ENCODE data around the gene SLC9A6.

SLC9A6 gene

DNA sequence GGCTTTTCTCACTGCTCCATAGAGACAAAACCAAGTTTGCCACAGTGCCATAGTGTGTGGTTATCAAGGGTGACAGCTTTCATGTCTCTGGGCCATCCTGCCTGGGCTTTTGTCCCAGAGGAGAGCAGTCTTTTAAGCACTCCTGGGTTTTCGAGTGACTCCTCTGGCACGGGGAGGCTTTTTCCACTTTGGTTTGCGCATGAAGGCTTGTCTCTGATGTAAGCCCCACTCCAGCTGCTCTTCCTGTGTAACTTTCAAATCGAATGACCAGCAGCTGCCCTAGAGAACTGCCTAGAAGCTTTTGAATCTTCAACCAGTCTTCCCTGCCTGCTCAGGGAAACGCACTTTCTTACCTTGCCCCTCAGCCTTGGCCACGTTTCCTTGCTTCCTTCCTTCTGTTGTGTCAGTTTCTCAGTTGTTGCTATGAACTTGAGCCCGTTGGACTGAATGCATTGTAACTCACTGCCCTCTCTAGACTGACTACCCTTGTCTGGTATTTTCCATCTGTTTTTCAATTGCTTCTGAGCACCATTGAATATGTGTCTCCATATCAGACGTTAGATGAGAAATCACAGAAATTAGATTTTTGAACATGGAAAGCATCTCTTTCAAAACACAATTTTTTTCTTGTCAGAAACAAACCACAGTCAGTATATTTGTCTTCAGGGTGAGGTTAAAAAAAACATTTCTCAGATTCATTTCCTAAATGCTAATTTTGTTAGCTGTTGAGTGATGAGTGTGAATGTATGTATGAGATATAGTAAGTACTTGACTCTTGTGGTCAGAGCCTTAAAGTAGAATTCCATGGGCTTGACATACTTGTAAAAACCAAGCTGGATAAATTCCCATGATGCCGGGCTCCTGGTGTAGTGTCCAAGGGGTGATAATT is 45.3 kb downstream of the SLC9A6 start:
- Histone ChIP-seq H3K27me3 (replicated peaks; ENCODE audit: control insufficient read depth, insufficient read depth, low read length) (peaks cover 17% of the 10 kb centered on the region), H3K36me3 (ENCODE audit: control insufficient read depth, insufficient read depth, low read length, severe bottlenecking) (no peaks in the 10 kb centered on the region), H3K9ac (ENCODE audit: low read length) (peak overlapping the region; percentile 54), H3K4me1 (ENCODE audit: control insufficient read depth, insufficient read depth, low read length) (peaks cover 47% of the 10 kb centered on the region), H3K9me3 (ENCODE audit: control insufficient read depth, low read length) (no peaks in the 10 kb centered on the region), H3K4me3 (ENCODE audit: low read length) (no peak overlapping the region)
- peak; percentile 69 for DNase-seq (ENCODE audit: low read depth)

DNA sequence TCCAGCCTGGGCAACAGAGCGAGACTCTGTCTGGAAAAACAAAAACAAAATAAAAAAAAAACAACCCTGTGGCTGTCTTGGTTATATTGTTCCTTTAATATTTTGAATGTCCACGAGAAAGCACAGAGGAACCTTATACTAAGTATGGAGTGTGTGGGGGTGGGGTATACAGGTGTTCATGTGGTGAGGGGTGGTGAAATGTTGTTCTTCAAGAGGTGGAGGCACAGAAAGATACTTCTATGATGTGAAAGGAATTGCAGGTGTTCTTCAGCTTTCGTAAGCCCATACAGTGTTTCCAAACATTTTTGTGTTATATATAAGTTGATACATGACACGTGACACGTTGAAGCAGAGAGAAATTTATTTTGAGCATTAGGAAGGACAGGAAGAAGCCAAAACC is 46.4 kb downstream of the SLC9A6 start:
- no peak for DNase-seq (ENCODE audit: low read depth)
- H3K9ac ChIP-seq (ENCODE audit: low read length) = no peak overlapping the region

DNA sequence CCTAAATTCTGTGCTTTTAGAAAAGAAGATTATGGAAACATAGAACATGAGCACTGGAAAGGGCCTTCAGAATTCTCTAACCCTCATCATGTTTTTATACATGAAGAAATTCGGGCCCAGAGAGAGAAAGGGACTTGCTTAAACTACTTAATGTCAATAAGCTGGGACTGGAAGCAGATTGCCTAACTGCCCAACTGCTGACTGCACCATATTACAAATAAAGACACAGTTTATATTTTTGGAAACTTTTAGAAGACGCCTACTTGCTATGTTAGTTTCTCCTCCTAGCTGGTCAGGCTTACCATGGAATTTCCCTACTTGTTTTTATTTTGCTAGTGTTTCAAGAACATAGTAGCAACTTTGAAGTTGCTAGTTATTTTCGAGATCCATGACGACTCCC is 47.1 kb downstream of the SLC9A6 start:
- Histone ChIP-seq H3K9ac (ENCODE audit: low read length) (peak overlapping the region; percentile 60), H3K4me3 (ENCODE audit: low read length) (no peak overlapping the region), H3K4me1 (ENCODE audit: control insufficient read depth, insufficient read depth, low read length) (peaks cover 47% of the 10 kb centered on the region), H3K27me3 (replicated peaks; ENCODE audit: control insufficient read depth, insufficient read depth, low read length) (peaks cover 18% of the 10 kb centered on the region), H3K9me3 (ENCODE audit: control insufficient read depth, low read length) (no peaks in the 10 kb centered on the region), H3K36me3 (ENCODE audit: control insufficient read depth, insufficient read depth, low read length, severe bottlenecking) (no peaks in the 10 kb centered on the region)
- DNase-seq (ENCODE audit: low read depth) = no peak

More for the DNA sequence above, 46.4 kb downstream of the SLC9A6 start:
- Histone ChIP-seq H3K4me3 (ENCODE audit: low read length) (no peak overlapping the region), H3K36me3 (ENCODE audit: control insufficient read depth, insufficient read depth, low read length, severe bottlenecking) (no peaks in the 10 kb centered on the region), H3K27me3 (replicated peaks; ENCODE audit: control insufficient read depth, insufficient read depth, low read length) (peaks cover 23% of the 10 kb centered on the region), H3K9me3 (ENCODE audit: control insufficient read depth, low read length) (no peaks in the 10 kb centered on the region), H3K4me1 (ENCODE audit: control insufficient read depth, insufficient read depth, low read length) (peaks cover 47% of the 10 kb centered on the region)

DNA sequence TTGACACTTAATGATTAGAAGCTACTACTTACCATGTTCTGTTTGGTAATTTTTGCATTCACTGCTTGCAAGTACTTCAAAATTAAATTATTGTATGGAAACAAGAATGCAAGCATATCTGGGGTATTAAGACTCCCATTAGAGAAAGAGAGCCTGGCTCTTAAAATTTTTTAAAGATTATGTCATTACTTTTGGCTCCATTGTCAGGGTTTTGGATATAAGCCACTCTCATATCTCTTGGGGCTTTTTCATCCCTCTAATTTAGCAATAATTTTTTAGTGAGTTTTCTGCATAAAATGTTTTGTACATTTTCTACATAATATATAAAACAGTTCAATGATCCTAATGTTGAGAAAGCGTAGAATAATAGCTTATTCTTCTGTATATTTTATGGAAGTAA is 49.4 kb downstream of the SLC9A6 start:
- H3K4me1 ChIP-seq (ENCODE audit: control insufficient read depth, insufficient read depth, low read length) = peaks cover 44% of the 10 kb centered on the region
- no peak for DNase-seq (ENCODE audit: low read depth)
- no peaks in the 10 kb centered on the region for H3K36me3 ChIP-seq (ENCODE audit: control insufficient read depth, insufficient read depth, low read length, severe bottlenecking)
- peaks cover 17% of the 10 kb centered on the region for H3K27me3 ChIP-seq (replicated peaks; ENCODE audit: control insufficient read depth, insufficient read depth, low read length)
- H3K4me3 ChIP-seq (ENCODE audit: low read length) = no peak overlapping the region
- no peaks in the 10 kb centered on the region for H3K9me3 ChIP-seq (ENCODE audit: control insufficient read depth, low read length)
- no peak overlapping the region for H3K9ac ChIP-seq (ENCODE audit: low read length)

GRCh38 chrX:136035663-136036062 is 50.4 kb downstream of the SLC9A6 start:
- Histone ChIP-seq H3K27me3 (replicated peaks; ENCODE audit: control insufficient read depth, insufficient read depth, low read length) (peaks cover 19% of the 10 kb centered on the region), H3K36me3 (ENCODE audit: control insufficient read depth, insufficient read depth, low read length, severe bottlenecking) (no peaks in the 10 kb centered on the region), H3K9me3 (ENCODE audit: control insufficient read depth, low read length) (no peaks in the 10 kb centered on the region), H3K9ac (ENCODE audit: low read length) (no peak overlapping the region), H3K4me3 (ENCODE audit: low read length) (no peak overlapping the region), H3K4me1 (ENCODE audit: control insufficient read depth, insufficient read depth, low read length) (peaks cover 35% of the 10 kb centered on the region)
- DNase-seq (ENCODE audit: low read depth) = no peak

- no peak for DNase-seq (ENCODE audit: low read depth)
- H3K27me3 ChIP-seq (replicated peaks; ENCODE audit: control insufficient read depth, insufficient read depth, low read length) = peaks cover 35% of the 10 kb centered on the region
- H3K9ac ChIP-seq (ENCODE audit: low read length) = no peak overlapping the region
- no peak overlapping the region for H3K4me3 ChIP-seq (ENCODE audit: low read length)
- no peaks in the 10 kb centered on the region for H3K9me3 ChIP-seq (ENCODE audit: control insufficient read depth, low read length)
- peaks cover 8% of the 10 kb centered on the region for H3K4me1 ChIP-seq (ENCODE audit: control insufficient read depth, insufficient read depth, low read length)
- peaks cover 10% of the 10 kb centered on the region for H3K36me3 ChIP-seq (ENCODE audit: control insufficient read depth, insufficient read depth, low read length, severe bottlenecking)
Measured at GRCh38 chrX:136039485-136039884, 54.2 kb downstream of the SLC9A6 start.

GRCh38 chrX:136039968-136040367 is 54.7 kb downstream of the SLC9A6 start:
- Histone ChIP-seq H3K9ac (ENCODE audit: low read length) (no peak overlapping the region), H3K4me3 (ENCODE audit: low read length) (no peak overlapping the region), H3K36me3 (ENCODE audit: control insufficient read depth, insufficient read depth, low read length, severe bottlenecking) (peaks cover 13% of the 10 kb centered on the region), H3K4me1 (ENCODE audit: control insufficient read depth, insufficient read depth, low read length) (peaks cover 3% of the 10 kb centered on the region), H3K27me3 (replicated peaks; ENCODE audit: control insufficient read depth, insufficient read depth, low read length) (peaks cover 37% of the 10 kb centered on the region), H3K9me3 (ENCODE audit: control insufficient read depth, low read length) (no peaks in the 10 kb centered on the region)
- DNase-seq (ENCODE audit: low read depth) = peak; percentile 35

DNA sequence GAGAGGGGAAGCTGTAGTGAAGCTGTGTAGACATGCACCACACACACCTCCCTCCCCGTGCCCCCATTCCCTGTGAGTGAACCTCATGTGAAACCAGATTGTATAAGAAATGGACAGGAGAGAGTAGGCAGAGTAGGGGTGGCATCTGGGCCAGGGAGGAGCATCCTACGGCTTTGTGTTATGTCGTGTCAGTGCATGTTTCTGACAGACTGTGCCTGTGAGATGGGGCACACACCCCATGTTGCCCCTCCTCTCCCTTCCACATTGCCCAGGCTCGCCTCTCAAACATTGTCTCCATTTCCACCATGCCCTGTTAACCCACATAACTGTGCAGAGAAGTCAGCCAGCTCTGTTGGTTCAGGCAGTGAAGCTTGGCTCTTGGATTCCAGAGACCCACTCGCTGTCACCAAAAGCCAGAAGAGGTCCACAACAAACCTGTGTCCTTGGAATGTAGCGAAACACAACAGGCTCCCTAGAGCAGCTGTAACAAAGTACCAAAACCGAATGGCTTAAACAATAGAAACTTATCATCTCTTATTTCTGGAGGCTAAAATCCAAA is 56.1 kb downstream of the SLC9A6 start:
- no peak overlapping the region for H3K4me3 ChIP-seq (ENCODE audit: low read length)
- DNase-seq (ENCODE audit: low read depth) = no peak
- H3K4me1 ChIP-seq (ENCODE audit: control insufficient read depth, insufficient read depth, low read length) = no peaks in the 10 kb centered on the region
- H3K9ac ChIP-seq (ENCODE audit: low read length) = no peak overlapping the region
- H3K9me3 ChIP-seq (ENCODE audit: control insufficient read depth, low read length) = no peaks in the 10 kb centered on the region
- peaks cover 41% of the 10 kb centered on the region for H3K27me3 ChIP-seq (replicated peaks; ENCODE audit: control insufficient read depth, insufficient read depth, low read length)
- peaks cover 13% of the 10 kb centered on the region for H3K36me3 ChIP-seq (ENCODE audit: control insufficient read depth, insufficient read depth, low read length, severe bottlenecking)

DNA sequence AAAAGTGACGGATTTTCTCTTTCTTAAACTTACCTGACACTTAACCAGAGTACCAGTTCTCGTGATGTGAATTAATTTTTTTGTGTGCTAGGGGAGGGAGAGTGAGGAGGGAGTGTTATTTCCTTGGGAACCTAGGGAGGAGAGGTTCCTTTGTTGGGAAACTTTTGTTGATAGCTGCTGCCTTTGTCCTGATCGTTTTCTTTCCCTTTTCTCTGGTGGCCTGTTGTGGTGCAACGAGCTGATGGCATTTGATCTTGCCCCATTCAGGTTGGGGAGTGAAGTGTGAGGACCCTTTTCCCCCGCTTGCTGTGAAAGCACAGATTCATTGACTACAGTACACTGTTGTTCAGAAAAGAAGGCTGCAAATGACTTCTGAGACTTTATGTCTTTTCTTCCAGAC is 59.8 kb downstream of the SLC9A6 start:
- peaks cover 31% of the 10 kb centered on the region for H3K27me3 ChIP-seq (replicated peaks; ENCODE audit: control insufficient read depth, insufficient read depth, low read length)
- H3K4me1 ChIP-seq (ENCODE audit: control insufficient read depth, insufficient read depth, low read length) = peaks cover 19% of the 10 kb centered on the region
- H3K36me3 ChIP-seq (ENCODE audit: control insufficient read depth, insufficient read depth, low read length, severe bottlenecking) = peaks cover 13% of the 10 kb centered on the region
- DNase-seq (ENCODE audit: low read depth) = no peak
- H3K4me3 ChIP-seq (ENCODE audit: low read length) = no peak overlapping the region
- no peak overlapping the region for H3K9ac ChIP-seq (ENCODE audit: low read length)
- no peaks in the 10 kb centered on the region for H3K9me3 ChIP-seq (ENCODE audit: control insufficient read depth, low read length)

DNA sequence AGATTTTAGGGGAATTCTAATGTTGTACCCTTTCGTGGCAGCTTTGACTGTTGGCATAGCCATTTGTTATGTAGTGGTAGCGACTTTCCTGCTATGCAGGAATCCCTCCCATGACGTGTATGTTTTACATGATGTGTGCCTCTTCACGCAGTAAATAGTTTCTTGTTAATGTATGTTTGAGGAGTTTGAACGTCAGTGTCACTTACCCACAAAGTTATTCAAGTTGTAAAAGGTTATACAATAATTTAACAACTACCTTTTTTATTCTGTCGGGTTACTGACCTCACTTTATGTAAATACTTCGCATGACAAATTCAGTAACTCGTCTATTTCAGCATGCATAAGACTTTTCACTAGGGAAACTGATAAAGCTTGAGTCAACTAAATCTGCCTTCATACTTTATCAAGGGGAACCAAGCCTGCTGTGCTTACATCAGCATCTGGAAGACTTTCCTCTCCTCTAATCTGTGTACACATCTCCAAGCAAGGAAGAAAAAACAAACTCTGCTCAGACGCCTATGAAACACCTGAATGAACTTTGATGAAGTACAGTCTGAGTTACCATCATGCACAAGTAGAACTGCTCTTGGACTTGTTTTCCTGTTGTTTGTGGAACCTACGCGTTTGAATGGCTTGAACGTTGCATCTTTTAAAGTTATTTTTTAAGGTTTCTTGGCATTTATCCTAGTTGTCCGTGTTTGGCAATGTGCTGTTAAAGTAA is 61.2 kb downstream of the SLC9A6 start:
- Histone ChIP-seq H3K4me1 (ENCODE audit: control insufficient read depth, insufficient read depth, low read length) (peaks cover 19% of the 10 kb centered on the region), H3K9ac (ENCODE audit: low read length) (no peak overlapping the region), H3K36me3 (ENCODE audit: control insufficient read depth, insufficient read depth, low read length, severe bottlenecking) (peaks cover 11% of the 10 kb centered on the region), H3K27me3 (replicated peaks; ENCODE audit: control insufficient read depth, insufficient read depth, low read length) (peaks cover 31% of the 10 kb centered on the region), H3K4me3 (ENCODE audit: low read length) (no peak overlapping the region), H3K9me3 (ENCODE audit: control insufficient read depth, low read length) (no peaks in the 10 kb centered on the region)
- DNase-seq (ENCODE audit: low read depth) = no peak

DNA sequence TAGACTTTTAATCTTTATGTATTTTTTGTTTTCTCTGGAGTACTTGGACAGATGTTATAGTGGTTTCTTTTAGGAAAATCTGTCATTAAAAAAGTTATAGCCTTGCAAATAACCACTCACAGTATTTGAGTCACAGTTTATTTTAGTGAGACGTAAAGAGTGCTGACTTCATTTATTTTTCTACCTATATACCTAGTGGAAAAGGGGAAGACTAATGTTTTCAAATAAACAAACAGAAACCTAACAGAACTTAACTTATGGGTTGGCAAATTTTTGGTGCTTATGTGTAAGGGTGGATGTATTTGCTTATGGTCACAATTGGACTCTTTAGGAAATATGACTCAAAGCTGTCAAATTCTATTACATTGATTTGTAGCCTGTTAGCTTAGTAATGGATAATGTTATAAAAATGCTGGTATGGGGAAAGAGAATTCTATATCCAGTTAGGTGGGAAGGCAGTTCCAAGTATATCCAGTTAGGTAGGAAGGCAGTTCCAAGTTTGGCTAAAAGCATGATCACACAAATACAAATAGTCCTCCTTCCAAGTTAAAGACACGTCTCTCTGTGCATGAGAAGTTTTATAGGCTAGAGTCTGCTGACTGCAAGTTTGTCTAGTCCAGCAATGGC is 61.9 kb downstream of the SLC9A6 start:
- DNase-seq (ENCODE audit: low read depth) = peak; percentile 42
- Histone ChIP-seq H3K27me3 (replicated peaks; ENCODE audit: control insufficient read depth, insufficient read depth, low read length) (peaks cover 31% of the 10 kb centered on the region), H3K9ac (ENCODE audit: low read length) (peak overlapping the region; percentile 9), H3K4me1 (ENCODE audit: control insufficient read depth, insufficient read depth, low read length) (peaks cover 19% of the 10 kb centered on the region), H3K36me3 (ENCODE audit: control insufficient read depth, insufficient read depth, low read length, severe bottlenecking) (peaks cover 10% of the 10 kb centered on the region), H3K4me3 (ENCODE audit: low read length) (no peak overlapping the region), H3K9me3 (ENCODE audit: control insufficient read depth, low read length) (no peaks in the 10 kb centered on the region)

Measured in adipocyte (in vitro differentiated cells).